HEK293T (cell line): ENCODE data around the gene HOXD9.

Experiments used
- CTCF ChIA-PET: fragments of 350-600 bp; formaldehyde crosslinking; extraction: SDS; loops from one replicate; lab custom pipeline; 2021; ENCODE audit warnings: antibody characterized with exemption, inconsistent platforms; lab: Yijun Ruan, JAX
- POLR2A ChIA-PET: fragments of 350-600 bp; formaldehyde crosslinking; extraction: SDS; loops from one replicate; lab custom pipeline; 2020; ENCODE audit warnings: antibody characterized with exemption, inconsistent platforms; lab: Yijun Ruan, JAX
- DNase-seq: peaks from one replicate; pipeline ENCODE4 v3.0.0; 2012; ENCODE audit warnings: mixed read lengths; ENCODE audit errors: extremely low spot score
- ARNT ChIP-seq: fragments of 450-650 bp; IDR thresholded peaks from 2 replicates; pipeline ENCODE4 v1.6.1; 2017; ENCODE audit warnings: mild to moderate bottlenecking
- BHLHE40 ChIP-seq: fragments of 450-650 bp; IDR thresholded peaks from 2 replicates; pipeline ENCODE4 v1.6.1; 2016; ENCODE audit warnings: mild to moderate bottlenecking, moderate library complexity, borderline replicate concordance
- CTBP1 ChIP-seq: fragments of 450-650 bp; IDR thresholded peaks from 2 replicates; pipeline ENCODE4 v1.6.1; 2016; ENCODE audit warnings: borderline replicate concordance
- ELF4 ChIP-seq: fragments of 450-650 bp; IDR thresholded peaks from 2 replicates; pipeline ENCODE4 v1.6.1; 2017; ENCODE audit warnings: antibody characterized with exemption
- FOXA1 ChIP-seq: fragments of 450-650 bp; IDR thresholded peaks from 2 replicates; pipeline ENCODE4 v1.6.1; 2016; ENCODE audit warnings: mild to moderate bottlenecking
- FOXK2 ChIP-seq: fragments of 450-650 bp; IDR thresholded peaks from 2 replicates; pipeline ENCODE4 v1.6.1; 2016; ENCODE audit warnings: mild to moderate bottlenecking
- FOXM1 ChIP-seq: fragments of 450-650 bp; IDR thresholded peaks from 2 replicates; pipeline ENCODE4 v1.6.1; 2017; ENCODE audit warnings: mild to moderate bottlenecking, borderline replicate concordance
- HDGF ChIP-seq: fragments of 450-650 bp; IDR thresholded peaks from 2 replicates; pipeline ENCODE4 v1.6.1; 2017; ENCODE audit warnings: antibody characterized with exemption, borderline replicate concordance
- L3MBTL2 ChIP-seq: fragments of 450-650 bp; conservative IDR thresholded peaks from 2 replicates; pipeline ENCODE4 v1.6.1; 2016; ENCODE audit warnings: mild to moderate bottlenecking
- LEF1 ChIP-seq: fragments of 450-650 bp; IDR thresholded peaks from 2 replicates; pipeline ENCODE4 v1.6.1; 2017; ENCODE audit warnings: mild to moderate bottlenecking, borderline replicate concordance
- NFRKB ChIP-seq: fragments of 450-650 bp; IDR thresholded peaks from 2 replicates; pipeline ENCODE4 v1.6.1; 2016; ENCODE audit warnings: mild to moderate bottlenecking, moderate library complexity
- SP1 ChIP-seq: fragments of 450-650 bp; IDR thresholded peaks from 2 replicates; pipeline ENCODE4 v1.6.1; 2017
- SUZ12 ChIP-seq: fragments of 450-650 bp; IDR thresholded peaks from 2 replicates; pipeline ENCODE4 v1.6.1; 2016; ENCODE audit warnings: mild to moderate bottlenecking
- TARDBP ChIP-seq: fragments of 450-650 bp; IDR thresholded peaks from 2 replicates; pipeline ENCODE4 v1.6.1; 2016
- ZNF384 ChIP-seq: fragments of 450-650 bp; IDR thresholded peaks from 2 replicates; pipeline ENCODE4 v1.6.1; 2016
- TF ChIP-seq, protein P1 (sequence below): fragments of 450-650 bp; IDR thresholded peaks from 2 replicates; pipeline ENCODE4 v1.6.1; 2016

Gene HOXD9

GRCh38 chr2:176103742-176104315 is 18.7 kb upstream of the HOXD9 start:
- ChIA-PET POLR2A (interaction anchor here (0.5 to 5.7 kb wide), 15 partner anchors 9 to 655 kb away, joined by 3 to 117 read pairs (median 5); partner anchors contain the start of genes HOXD13, HOXD8 and LNPK), CTCF (interaction anchor here (0.5 to 1.4 kb wide), 7 partner anchors 10 to 893 kb away, joined by 3 to 5 read pairs (median 3); partner anchors contain the start of gene HOXD13)
- TF ChIP-seq SP1 (no peak), SUZ12 (no peak), FOXK2 (no peak), HDGF (no peak), TARDBP (no peak)
- TF ChIP-seq, protein P1, sequence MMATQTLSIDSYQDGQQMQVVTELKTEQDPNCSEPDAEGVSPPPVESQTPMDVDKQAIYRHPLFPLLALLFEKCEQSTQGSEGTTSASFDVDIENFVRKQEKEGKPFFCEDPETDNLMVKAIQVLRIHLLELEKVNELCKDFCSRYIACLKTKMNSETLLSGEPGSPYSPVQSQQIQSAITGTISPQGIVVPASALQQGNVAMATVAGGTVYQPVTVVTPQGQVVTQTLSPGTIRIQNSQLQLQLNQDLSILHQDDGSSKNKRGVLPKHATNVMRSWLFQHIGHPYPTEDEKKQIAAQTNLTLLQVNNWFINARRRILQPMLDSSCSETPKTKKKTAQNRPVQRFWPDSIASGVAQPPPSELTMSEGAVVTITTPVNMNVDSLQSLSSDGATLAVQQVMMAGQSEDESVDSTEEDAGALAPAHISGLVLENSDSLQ, result no peak; the same call in 1 of the 2 replicates
- no peak for DNase-seq

- TF ChIP-seq SP1 (no peak), LEF1 (no peak), ZNF384 (no peak), CTBP1 (peak; percentile 85), ARNT (peak; percentile 72; the same call in 1 of the 2 replicates), NFRKB (no peak), FOXK2 (no peak)
- TF ChIP-seq, protein P1, result peak; percentile 84; the same call in 1 of the 2 replicates
- ChIA-PET CTCF (interaction anchor here (0.6 to 1.4 kb wide), 5 partner anchors 10 to 256 kb away, joined by 3 to 5 read pairs (median 4); partner anchors contain the start of gene HOXD13), POLR2A (interaction anchor here (0.5 to 5.7 kb wide), 25 partner anchors 9 to 937 kb away, joined by 3 to 117 read pairs (median 4); partner anchors contain the start of genes HOXD13, HOXD8 and LNPK)
- DNase-seq, result no peak
These were observed 18.0 kb upstream of the HOXD9 start for GRCh38 chr2:176104316-176105077.

GRCh38 chr2:176105078-176105729 is 17.3 kb upstream of the HOXD9 start:
- no peak for DNase-seq
- ChIA-PET POLR2A (interaction anchor here (0.8 to 5.7 kb wide), 21 partner anchors 8 to 938 kb away, joined by 3 to 117 read pairs (median 4); partner anchors contain the start of genes HOXD13, HOXD8 and LNPK), CTCF (interaction anchor here (0.6 to 1.4 kb wide), 3 partner anchors 11 to 255 kb away, joined by 3 to 5 read pairs (median 4); no protein-coding TSS in a partner anchor)
- TF ChIP-seq ELF4 (no peak), FOXK2 (no peak), L3MBTL2 (peak; percentile 79), ZNF384 (no peak), HDGF (no peak), SUZ12 (no peak), CTBP1 (peak; percentile 54)
- TF ChIP-seq, protein P1, result no peak

DNA sequence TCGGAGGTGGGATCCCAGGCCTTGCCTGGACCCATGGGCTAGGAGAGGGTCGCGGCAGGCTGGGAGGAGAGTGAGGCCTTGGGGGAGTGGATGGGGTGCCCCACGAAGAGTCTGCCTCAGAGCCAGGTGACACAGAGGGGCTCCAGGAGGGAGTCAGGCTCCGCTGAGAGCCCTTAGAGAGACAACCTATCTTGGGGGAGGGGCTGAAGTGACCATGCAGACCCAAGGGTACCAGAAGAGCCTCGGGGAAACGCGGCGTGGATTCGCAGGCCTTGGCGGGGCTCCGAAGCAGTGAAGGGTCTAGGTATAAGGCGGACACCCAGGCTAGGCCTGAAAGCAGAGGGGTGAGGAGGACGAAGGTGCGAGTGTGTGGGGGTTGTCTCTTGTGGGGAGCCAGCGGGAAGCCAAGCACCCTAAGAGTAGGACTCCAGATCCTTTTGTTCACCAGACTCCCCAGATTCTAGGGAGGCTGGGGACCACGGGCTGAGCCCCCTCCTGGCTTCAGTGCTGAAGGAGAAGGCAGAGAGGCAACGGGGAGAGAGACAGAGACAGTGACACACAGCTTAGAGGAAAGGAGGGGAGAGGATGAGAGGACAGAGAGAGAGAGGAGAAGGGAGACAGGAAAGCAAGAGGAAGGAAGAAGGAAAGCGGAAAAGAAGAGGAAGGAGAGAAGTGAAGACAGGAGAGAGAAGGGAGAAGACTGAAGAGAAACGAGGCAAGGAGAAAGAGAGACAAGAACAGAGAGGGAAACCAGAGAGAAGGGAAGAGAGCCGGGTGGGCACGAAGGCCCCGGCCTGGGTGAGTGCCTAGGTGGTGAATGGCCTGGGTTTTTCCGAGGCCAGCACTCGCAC is 16.6 kb upstream of the HOXD9 start:
- DNase-seq, result no peak
- POLR2A ChIA-PET, result interaction anchor here (0.8 to 5.7 kb wide), 14 partner anchors 11 to 938 kb away, joined by 3 to 117 read pairs (median 4); partner anchors contain the start of genes HOXD13 and HOXD8
- CTCF ChIA-PET, result no interaction called here
- TF ChIP-seq L3MBTL2 (0 out of 2 replicates have a peak, but pooled peaks have one; percentile 52), SUZ12 (no peak)

GRCh38 chr2:176106581-176107539 is 15.7 kb upstream of the HOXD9 start, which contains the start of gene HOXD11:
Gene HOXD11 (plus strand): TSS chr2:176107280. CDS start chr2:176107356, 76 bp downstream.
- TF ChIP-seq FOXM1, result peak; percentile 54; the same call in 1 of the 2 replicates
- TF ChIP-seq, protein P1, result peak; percentile 97
- no peak for TF ChIP-seq NFRKB
- TF ChIP-seq L3MBTL2, result peak; percentile 56; the same call in 1 of the 2 replicates
- no peak for TF ChIP-seq TARDBP
- TF ChIP-seq LEF1, result peak; percentile 90; the same call in 1 of the 2 replicates
- no peak for TF ChIP-seq SP1
- no peak for TF ChIP-seq ELF4
- TF ChIP-seq ZNF384, result no peak
- no peak; the same call in 1 of the 2 replicates for TF ChIP-seq BHLHE40
- no peak for TF ChIP-seq FOXA1
- peak; percentile 89 for TF ChIP-seq ARNT
- TF ChIP-seq CTBP1, result peak; percentile 96
- no peak for TF ChIP-seq HDGF
- no peak for TF ChIP-seq SUZ12
- no peak for TF ChIP-seq FOXK2
- POLR2A ChIA-PET, result interaction anchor here (1.3 to 5.7 kb wide), 6 partner anchors 12 to 300 kb away, joined by 3 to 117 read pairs (median 14); partner anchors contain the start of genes HOXD13 and HOXD8
- CTCF ChIA-PET, result no interaction called here
- peak; percentile 81 for DNase-seq
